ENCODE measurements around the gene LBHD2. TPM values are rescaled to one million over a fixed set of nuclear protein-coding genes. Genes with fewer than 3 reads are reported as not detected.

The LBHD2 gene
- total RNA-seq, 6 donors from 2014 or later = not detected

GRCh38 chr14:103064436-103064835 lies 19.6 kb upstream of the LBHD2 start:
- Histone ChIP-seq H3K27ac (no peak overlapping the region), H3K4me1 (peaks cover 25 to 37% (median 29%) of the 10 kb centered on the region in 4 donors), H3K27me3 (no peaks in the 10 kb centered on the region), H3K36me3 (no peaks in the 10 kb centered on the region), H3K9me3 (no peaks in the 10 kb centered on the region), H3K4me3 (no peak overlapping the region)
- no peak for ATAC-seq (ENCODE audit: low FRiP score in 2 of 2)
- TF ChIP-seq CTCF (IDR thresholded peaks at IDR 0.05) (no peak), POLR2A (IDR thresholded peaks at IDR 0.05) (no peak), EP300 (IDR thresholded peaks at IDR 0.05) (no peak), POLR2AphosphoS5 (IDR thresholded peaks at IDR 0.05) (no peak)
- 63 to 72% methylated on average over 4 of the region's 4 CpGs for WGBS, 2 donors
- DNase-seq = no peak

GRCh38 chr14:103064978-103065377 lies 19.0 kb upstream of the LBHD2 start:
- Histone ChIP-seq H3K4me1 (peaks cover 25 to 34% (median 29%) of the 10 kb centered on the region in 4 donors), H3K27ac (peak overlapping the region in 1 of 4 donors; percentile 63), H3K27me3 (no peaks in the 10 kb centered on the region), H3K4me3 (no peak overlapping the region), H3K36me3 (no peaks in the 10 kb centered on the region), H3K9me3 (no peaks in the 10 kb centered on the region)
- 84 to 85% methylated on average over 12 of the region's 12 CpGs for WGBS, 2 donors
- ATAC-seq (ENCODE audit: low FRiP score in 2 of 2) = no peak
- TF ChIP-seq POLR2A (IDR thresholded peaks at IDR 0.05) (no peak), CTCF (IDR thresholded peaks at IDR 0.05) (no peak), EP300 (IDR thresholded peaks at IDR 0.05) (no peak), POLR2AphosphoS5 (IDR thresholded peaks at IDR 0.05) (no peak)
- no peak for DNase-seq

- Histone ChIP-seq H3K27me3 (no peaks in the 10 kb centered on the region), H3K9me3 (no peaks in the 10 kb centered on the region), H3K4me3 (no peak overlapping the region), H3K27ac (peak overlapping the region in 3 of 4 donors; percentile 31 to 63 (median 61)), H3K4me1 (peaks cover 25 to 37% (median 29%) of the 10 kb centered on the region in 4 donors), H3K36me3 (no peaks in the 10 kb centered on the region)
- 68 to 75% methylated on average over 7 of the region's 7 CpGs for WGBS, 2 donors
- TF ChIP-seq CTCF (IDR thresholded peaks at IDR 0.05) = no peak
- TF ChIP-seq POLR2AphosphoS5 (IDR thresholded peaks at IDR 0.05) = no peak
- TF ChIP-seq EP300 (IDR thresholded peaks at IDR 0.05) = no peak
- TF ChIP-seq POLR2A (IDR thresholded peaks at IDR 0.05) = no peak
- DNase-seq = no peak
- no peak for ATAC-seq (ENCODE audit: low FRiP score in 2 of 2)
These were observed 18.1 kb upstream of the LBHD2 start for GRCh38 chr14:103065861-103066260.

- TF ChIP-seq EP300 (IDR thresholded peaks at IDR 0.05) (peak in 1 of 4 donors; percentile 52), POLR2AphosphoS5 (IDR thresholded peaks at IDR 0.05) (peak; percentile 70 to 87), CTCF (IDR thresholded peaks at IDR 0.05) (no peak)
- no peak for DNase-seq
- no peak for ATAC-seq (ENCODE audit: low FRiP score in 2 of 2)
- Histone ChIP-seq H3K4me3 (no peak overlapping the region), H3K27me3 (no peaks in the 10 kb centered on the region), H3K27ac (peak overlapping the region in 3 of 4 donors; percentile 31 to 72 (median 40)), H3K36me3 (no peaks in the 10 kb centered on the region), H3K4me1 (peaks cover 30 to 42% (median 31%) of the 10 kb centered on the region in 4 donors), H3K9me3 (no peaks in the 10 kb centered on the region)
- WGBS, 2 donors = 53 to 69% methylated on average over 7 to 9 of the region's 9 CpGs
These were observed 17.6 kb upstream of the LBHD2 start for GRCh38 chr14:103066399-103066798.

- Histone ChIP-seq H3K4me1 (peaks cover 31 to 52% (median 35%) of the 10 kb centered on the region in 4 donors), H3K4me3 (no peak overlapping the region), H3K27me3 (no peaks in the 10 kb centered on the region), H3K27ac (peak overlapping the region; percentile 35 to 72 (median 54)), H3K36me3 (no peaks in the 10 kb centered on the region), H3K9me3 (no peaks in the 10 kb centered on the region)
- WGBS, 2 donors = 66 to 68% methylated on average over 8 of the region's 8 CpGs
- ATAC-seq (ENCODE audit: low FRiP score in 2 of 2) = peak in 1 of 2 donors; percentile 73
- DNase-seq = no peak
- TF ChIP-seq CTCF (IDR thresholded peaks at IDR 0.05) = no peak
- TF ChIP-seq POLR2AphosphoS5 (IDR thresholded peaks at IDR 0.05) = no peak
- TF ChIP-seq POLR2A (IDR thresholded peaks at IDR 0.05) = no peak
These were observed 16.6 kb upstream of the LBHD2 start for GRCh38 chr14:103067231-103067954.
